A549 (cell line): Measurements from ENCODE around the gene ARHGAP25. TPM values are rescaled to one million over a fixed set of nuclear protein-coding genes. Genes with fewer than 3 reads are reported as not detected.

Experiments used
- ATAC-seq, 2 experiments: fragments of 200-7000 bp in 1 of 2; fragments of >200 bp in 1 of 2; cut with Nextera tagmentation in 1 of 2; cut with Tn5 transposase in 1 of 2; 3 replicates each; pipeline versions ENCODE4 v1.8.0 to v1.9.1; 2018 to 2020; ENCODE audit warnings: mild to moderate bottlenecking in 1 of 2, moderate library complexity in 1 of 2
- CTCF ChIA-PET: fragments of 300-600 bp; sonication (Branson Sonifier 250); formaldehyde crosslinking; extraction: SDS; loops from one replicate; lab custom pipeline; 2021; ENCODE audit warnings: antibody characterized with exemption, inconsistent platforms; lab: Yijun Ruan, JAX
- POLR2A ChIA-PET: fragments of 350-600 bp; formaldehyde crosslinking; extraction: SDS; loops from one replicate; lab custom pipeline; 2021; ENCODE audit warnings: antibody characterized with exemption, inconsistent platforms; lab: Yijun Ruan, JAX
- DNase-seq, 2 experiments: peaks; one replicate each; pipeline versions ENCODE4 v3.0.0 to v3.0.0-alpha.2; 2011 to 2016; ENCODE audit warnings: low read depth in 1 of 2, low spot score in 1 of 2
- FAIRE-seq: peaks from 2 replicates; lab custom pipeline; 2011; peaks lifted over from hg19 to GRCh38; lab: Jason Lieb, UNC
- H3K27ac ChIP-seq, 2 experiments: fragments of >200 bp; sonication (Bioruptor Twin); formaldehyde crosslinking; 3 replicates each; pipeline ENCODE4 v1.5.1; 2016 to 2017
- H3K4me1 ChIP-seq: fragments of >200 bp; sonication (Bioruptor Twin); formaldehyde crosslinking; 3 replicates; pipeline ENCODE4 v1.6.1; 2016
- H3K4me2 ChIP-seq: fragments of >200 bp; sonication (Bioruptor Twin); formaldehyde crosslinking; 3 replicates; pipeline ENCODE4 v1.6.1; 2016
- H3K4me3 ChIP-seq: fragments of >200 bp; sonication (Bioruptor Twin); formaldehyde crosslinking; 3 replicates; pipeline ENCODE4 v1.5.1; 2016
- H3K9me3 ChIP-seq: fragments of >200 bp; sonication (Bioruptor Twin); formaldehyde crosslinking; 3 replicates; pipeline ENCODE4 v1.6.1; 2016
- FOXS1 ChIP-seq: fragments of 250-450 bp; sonication (Bioruptor Pico); IDR thresholded peaks from 2 replicates; pipeline ENCODE4 v1.5.0; 2020; ENCODE audit warnings: mild to moderate bottlenecking, moderate library complexity
- HEYL ChIP-seq: fragments of 250-450 bp; sonication (Bioruptor Pico); IDR thresholded peaks from 2 replicates; pipeline ENCODE4 v1.8.0; 2021; ENCODE audit warnings: mild to moderate bottlenecking, moderate library complexity
- HOXB13 ChIP-seq: fragments of 250-450 bp; sonication (Bioruptor Pico); IDR thresholded peaks from 2 replicates; pipeline ENCODE4 v1.5.0; 2020; ENCODE audit warnings: low read depth, mild to moderate bottlenecking, moderate library complexity
- JUN ChIP-seq, 2 experiments: fragments of >200 bp; sonication (Bioruptor Twin); formaldehyde crosslinking; IDR thresholded peaks; 2 replicates in 1 of 2; 3 replicates in 1 of 2; pipeline ENCODE4 v1.6.1; 2016 to 2017
- KDM1A ChIP-seq: fragments of 200-600 bp; sonication (generic); IDR thresholded peaks from 2 replicates; pipeline ENCODE4 v1.6.1; 2016; ENCODE audit warnings: low read depth, mild to moderate bottlenecking
- NFE2L2 ChIP-seq: fragments of 150-350 bp; conservative IDR thresholded peaks from 2 replicates; pipeline ENCODE4 v1.6.1; 2014; ENCODE audit warnings: low read length
- NR3C1 ChIP-seq: fragments of >200 bp; sonication (Bioruptor Twin); formaldehyde crosslinking; IDR thresholded peaks from 3 replicates; pipeline ENCODE4 v1.6.1; 2017
- POLR2A ChIP-seq: IDR thresholded peaks from 2 replicates; pipeline ENCODE4 v1.6.1; 2012; ENCODE audit warnings: mild to moderate bottlenecking, low read length
- POLR2AphosphoS2 ChIP-seq: conservative IDR thresholded peaks from 2 replicates; pipeline ENCODE4 v1.6.1; 2012; ENCODE audit warnings: low read length, improper control_type of control experiment, inconsistent platforms
- RFX5 ChIP-seq: fragments of 450-650 bp; IDR thresholded peaks from 2 replicates; pipeline ENCODE4 v1.7.1; 2014; ENCODE audit warnings: antibody characterized with exemption, mild to moderate bottlenecking, moderate library complexity
- SMC3 ChIP-seq: fragments of >200 bp; sonication (Bioruptor Twin); formaldehyde crosslinking; IDR thresholded peaks from 3 replicates; pipeline ENCODE4 v1.6.1; 2018; ENCODE audit warnings: inconsistent platforms
- SREBF2 ChIP-seq: fragments of 450-650 bp; IDR thresholded peaks from 2 replicates; pipeline ENCODE4 v1.6.1; 2014; ENCODE audit warnings: mild to moderate bottlenecking, moderate library complexity
- TP53 ChIP-seq: fragments of 250-450 bp; sonication (Bioruptor Pico); IDR thresholded peaks from 2 replicates; pipeline ENCODE4 v1.5.0; 2021; ENCODE audit warnings: mild to moderate bottlenecking, moderate library complexity
- ZSCAN20 ChIP-seq: fragments of 250-450 bp; sonication (Bioruptor Pico); IDR thresholded peaks from 2 replicates; pipeline ENCODE4 v1.8.0; 2022; ENCODE audit warnings: mild to moderate bottlenecking, moderate library complexity
- WGBS: methylation state at CpG from one replicate; pipeline ENCODE4 v1.1.6; 2017; ENCODE audit errors: missing lambda C conversion rate; 5-methylcytosine and 5-hydroxymethylcytosine counted together
- polyA plus RNA-seq, 4 experiments: library from polyadenylated mRNA; depleted of rRNA in 3 of 4; stranded (reverse); fragments of >200 nt; fragmentation: RNase III in 1 of 4; extraction: RNeasy Plus Mini Kit Qiagen cat#74134 plus additional on column Dnase treatment in 1 of 4; gene quantifications; 2 replicates in 3 of 4; 3 replicates in 1 of 4; pipeline ENCODE4 v1.2.3, GENCODE V29; 2011 to 2017
- TF ChIP-seq, protein P1 (sequence below): fragments of 250-450 bp; sonication (Bioruptor Pico); IDR thresholded peaks from 2 replicates; pipeline ENCODE4 v1.5.0; 2020; ENCODE audit warnings: low read depth, mild to moderate bottlenecking, moderate library complexity
- TF ChIP-seq, protein P2 (sequence below): IDR thresholded peaks from 2 replicates; pipeline ENCODE4 v1.6.1; 2012
- TF ChIP-seq, protein P3 (sequence below): IDR thresholded peaks from 2 replicates; pipeline ENCODE4 v1.6.1; 2012; ENCODE audit warnings: low read depth, borderline replicate concordance
- TF ChIP-seq, protein P4 (sequence below): fragments of 450-650 bp; IDR thresholded peaks from 2 replicates; pipeline ENCODE4 v1.6.1; 2014; ENCODE audit warnings: antibody characterized with exemption

Gene ARHGAP25
- polyA plus RNA-seq, 2 of the 4 experiments (the other 2 are of a cell fraction) = 0.50 to 2.4 TPM

DNA sequence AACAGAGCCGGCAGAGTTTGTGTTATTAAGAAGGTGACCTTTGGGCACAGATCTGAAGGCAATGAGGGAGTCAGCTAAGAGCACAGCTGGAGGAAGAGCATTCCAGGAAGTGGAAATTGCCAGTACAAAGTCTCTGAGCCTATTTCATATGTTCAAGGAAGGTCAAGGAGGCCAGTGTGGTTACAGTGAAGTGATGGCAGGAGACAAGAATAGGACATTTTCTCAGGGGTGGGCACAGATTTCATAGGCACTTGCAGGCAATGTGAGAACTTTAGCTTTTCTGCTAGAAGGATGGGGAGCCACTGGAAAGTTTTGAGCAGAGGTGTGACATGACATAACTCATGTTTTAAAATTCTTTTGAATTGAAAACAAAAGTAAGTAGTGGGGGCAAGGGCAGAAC, 50.3 kb downstream of the ARHGAP25 start:
- H3K4me2 ChIP-seq = no peak overlapping the region
- H3K4me3 ChIP-seq = no peak overlapping the region
- ChIA-PET POLR2A (no interaction called here), CTCF (interaction anchor here (0.9 to 1.7 kb wide), 3 partner anchors 33 to 123 kb away, joined by 3 to 6 read pairs (median 4); no protein-coding TSS in a partner anchor)
- no peak overlapping the region for H3K27ac ChIP-seq
- no peak for ATAC-seq
- DNase-seq = no peak
- no peaks in the 10 kb centered on the region for H3K9me3 ChIP-seq
- no peaks in the 10 kb centered on the region for H3K4me1 ChIP-seq
- no peak for FAIRE-seq
- TF ChIP-seq FOXS1 (CRISPR knock-in tag) (no peak), NFE2L2 (no peak), NR3C1 (no peak), HOXB13 (no peak)
- TF ChIP-seq, protein P1, sequence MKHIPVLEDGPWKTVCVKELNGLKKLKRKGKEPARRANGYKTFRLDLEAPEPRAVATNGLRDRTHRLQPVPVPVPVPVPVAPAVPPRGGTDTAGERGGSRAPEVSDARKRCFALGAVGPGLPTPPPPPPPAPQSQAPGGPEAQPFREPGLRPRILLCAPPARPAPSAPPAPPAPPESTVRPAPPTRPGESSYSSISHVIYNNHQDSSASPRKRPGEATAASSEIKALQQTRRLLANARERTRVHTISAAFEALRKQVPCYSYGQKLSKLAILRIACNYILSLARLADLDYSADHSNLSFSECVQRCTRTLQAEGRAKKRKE (CRISPR knock-in tag) = no peak
- TF ChIP-seq, protein P2, sequence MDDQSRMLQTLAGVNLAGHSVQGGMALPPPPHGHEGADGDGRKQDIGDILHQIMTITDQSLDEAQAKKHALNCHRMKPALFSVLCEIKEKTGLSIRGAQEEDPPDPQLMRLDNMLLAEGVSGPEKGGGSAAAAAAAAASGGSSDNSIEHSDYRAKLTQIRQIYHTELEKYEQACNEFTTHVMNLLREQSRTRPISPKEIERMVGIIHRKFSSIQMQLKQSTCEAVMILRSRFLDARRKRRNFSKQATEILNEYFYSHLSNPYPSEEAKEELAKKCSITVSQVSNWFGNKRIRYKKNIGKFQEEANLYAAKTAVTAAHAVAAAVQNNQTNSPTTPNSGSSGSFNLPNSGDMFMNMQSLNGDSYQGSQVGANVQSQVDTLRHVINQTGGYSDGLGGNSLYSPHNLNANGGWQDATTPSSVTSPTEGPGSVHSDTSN = no peak
- WGBS = 48% methylated on average over 1 of the region's 1 CpG

DNA sequence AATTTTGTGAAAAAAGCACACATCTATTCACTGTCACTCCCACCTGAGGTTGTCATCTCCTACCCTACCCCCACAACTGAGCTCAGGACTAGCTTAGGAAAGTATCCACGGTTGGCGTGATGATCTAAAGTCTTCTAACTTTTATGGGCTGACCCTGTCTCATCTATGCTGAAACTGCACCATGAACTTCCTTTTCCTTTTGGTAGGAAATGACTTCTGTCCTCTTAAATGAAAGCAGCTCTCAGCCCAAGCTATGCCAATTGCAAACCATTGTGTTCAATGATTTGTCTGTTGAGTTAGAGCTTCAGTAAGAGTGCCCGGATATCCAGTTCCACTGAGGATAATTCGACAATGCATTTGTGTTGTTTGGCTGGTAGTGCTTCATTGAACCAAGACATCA, 52.7 kb downstream of the ARHGAP25 start:
- ATAC-seq = no peak
- POLR2A ChIA-PET = no interaction called here
- no peaks in the 10 kb centered on the region for H3K9me3 ChIP-seq
- WGBS = 72% methylated on average over 4 of the region's 4 CpGs
- H3K4me1 ChIP-seq = no peaks in the 10 kb centered on the region
- FAIRE-seq = no peak
- CTCF ChIA-PET = interaction anchor here (2.3 kb wide), 2 partner anchors 36 to 81 kb away, joined by 4 to 10 read pairs; no protein-coding TSS in a partner anchor
- H3K4me3 ChIP-seq = no peak overlapping the region
- H3K4me2 ChIP-seq = no peak overlapping the region
- H3K27ac ChIP-seq = no peak overlapping the region
- no peak for TF ChIP-seq NR3C1
- TF ChIP-seq FOXS1 (CRISPR knock-in tag) = no peak
- TF ChIP-seq SREBF2 = no peak
- no peak for TF ChIP-seq HOXB13
- no peak for TF ChIP-seq SMC3
- no peak for TF ChIP-seq POLR2A
- no peak for DNase-seq

DNA sequence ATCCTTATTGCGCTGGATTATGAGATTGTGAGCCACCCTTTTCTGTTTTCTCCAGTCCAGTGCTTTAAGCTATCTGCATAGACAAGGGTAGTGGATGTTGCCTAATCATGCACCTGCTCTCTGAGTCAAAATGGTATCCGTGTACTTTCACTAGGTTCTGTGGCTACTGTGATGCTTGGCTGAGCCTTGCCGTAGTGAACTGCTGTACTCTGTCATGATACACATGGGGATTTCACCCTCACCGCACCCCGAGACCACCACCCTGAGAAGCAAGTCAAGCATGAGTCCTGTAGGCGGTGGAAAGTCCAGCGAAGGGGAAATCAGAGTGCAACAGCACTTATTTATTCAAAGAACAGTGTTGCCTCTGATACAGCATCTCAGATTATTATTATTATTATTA, 55.0 kb downstream of the ARHGAP25 start:
- H3K4me1 ChIP-seq = no peaks in the 10 kb centered on the region
- no peak for ATAC-seq
- DNase-seq = no peak
- ChIA-PET POLR2A (no interaction called here), CTCF (interaction anchor here (1.1 kb wide), 1 partner anchor 32 kb away, joined by 3 read pairs; no protein-coding TSS in a partner anchor)
- no peak overlapping the region for H3K4me2 ChIP-seq
- TF ChIP-seq POLR2A = no peak
- no peak for TF ChIP-seq TP53
- no peak for TF ChIP-seq POLR2AphosphoS2
- no peak for TF ChIP-seq JUN (IDR thresholded peaks at IDR 0.05)
- no peak for TF ChIP-seq NR3C1
- no peak for TF ChIP-seq KDM1A
- TF ChIP-seq, protein P2 = no peak
- TF ChIP-seq RFX5 = no peak
- TF ChIP-seq, protein P3, sequence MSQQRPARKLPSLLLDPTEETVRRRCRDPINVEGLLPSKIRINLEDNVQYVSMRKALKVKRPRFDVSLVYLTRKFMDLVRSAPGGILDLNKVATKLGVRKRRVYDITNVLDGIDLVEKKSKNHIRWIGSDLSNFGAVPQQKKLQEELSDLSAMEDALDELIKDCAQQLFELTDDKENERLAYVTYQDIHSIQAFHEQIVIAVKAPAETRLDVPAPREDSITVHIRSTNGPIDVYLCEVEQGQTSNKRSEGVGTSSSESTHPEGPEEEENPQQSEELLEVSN = no peak
- TF ChIP-seq ZSCAN20 = no peak
- no peak for TF ChIP-seq HEYL (CRISPR knock-in tag)
- 67% methylated on average over 7 of the region's 7 CpGs for WGBS
- no peaks in the 10 kb centered on the region for H3K9me3 ChIP-seq
- no peak overlapping the region for H3K27ac ChIP-seq
- no peak overlapping the region for H3K4me3 ChIP-seq
- no peak for FAIRE-seq

DNA sequence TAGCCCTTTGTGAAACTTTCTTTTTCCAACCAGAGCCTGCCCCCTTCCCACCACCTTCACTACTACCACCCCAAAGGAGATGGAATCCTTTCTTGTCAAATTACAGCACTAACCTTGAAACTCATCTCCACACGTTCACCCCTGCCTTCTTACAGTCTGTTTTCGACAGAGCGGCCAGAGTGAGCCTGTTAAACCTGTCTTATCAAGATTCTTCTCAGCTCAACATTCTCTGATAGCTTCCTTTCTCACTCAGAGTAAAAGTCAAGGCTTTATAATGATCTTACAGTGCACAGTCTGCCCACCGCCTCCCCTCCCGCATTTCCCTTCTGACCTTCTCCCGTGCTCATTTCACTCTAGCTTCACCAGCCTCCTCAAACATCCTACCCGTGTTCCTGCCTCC, 56.0 kb downstream of the ARHGAP25 start:
- WGBS = 71% methylated on average over 7 of the region's 7 CpGs

More for the DNA sequence above, 56.0 kb downstream of the ARHGAP25 start:
- TF ChIP-seq, protein P4, sequence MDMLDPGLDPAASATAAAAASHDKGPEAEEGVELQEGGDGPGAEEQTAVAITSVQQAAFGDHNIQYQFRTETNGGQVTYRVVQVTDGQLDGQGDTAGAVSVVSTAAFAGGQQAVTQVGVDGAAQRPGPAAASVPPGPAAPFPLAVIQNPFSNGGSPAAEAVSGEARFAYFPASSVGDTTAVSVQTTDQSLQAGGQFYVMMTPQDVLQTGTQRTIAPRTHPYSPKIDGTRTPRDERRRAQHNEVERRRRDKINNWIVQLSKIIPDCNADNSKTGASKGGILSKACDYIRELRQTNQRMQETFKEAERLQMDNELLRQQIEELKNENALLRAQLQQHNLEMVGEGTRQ = no peak
- no peak for TF ChIP-seq NR3C1
- no peaks in the 10 kb centered on the region for H3K4me1 ChIP-seq
- no peaks in the 10 kb centered on the region for H3K9me3 ChIP-seq
- DNase-seq (no peak), ATAC-seq (no peak), FAIRE-seq (no peak)
- CTCF ChIA-PET = interaction anchor here (1.8 kb wide), 1 partner anchor 39 kb away, joined by 9 read pairs; no protein-coding TSS in a partner anchor
- H3K27ac ChIP-seq = no peak overlapping the region
- no peak overlapping the region for H3K4me2 ChIP-seq
- no peak overlapping the region for H3K4me3 ChIP-seq
- POLR2A ChIA-PET = no interaction called here
